Stimulated activated CD4-positive, alpha-beta T cell treated with anti-CD3 and anti-CD28 coated beads, Interleukin-4, amount 100 ng/mL, for 1 hour (primary cell): ENCODE results near the gene RELL1.

ENCODE experiments used
- DNase-seq: peaks from one replicate; pipeline ENCODE4 v3.0.0-alpha.2; 2020

The RELL1 gene

GRCh38 chr4:37686373-37687193 lies at the start of gene RELL1:
TSS of gene RELL1 (minus strand) at chr4:37686376. CDS start at chr4:37686287, 89 bp downstream.
- peak; percentile 98 for DNase-seq

GRCh38 chr4:37735578-37735977 lies 49.4 kb upstream of the RELL1 start:
- DNase-seq = no peak

- no peak for DNase-seq
These were observed 48.8 kb upstream of the RELL1 start for GRCh38 chr4:37734989-37735388.

- DNase-seq = no peak
These were observed 47.2 kb upstream of the RELL1 start for GRCh38 chr4:37733240-37733867.

- DNase-seq = no peak
These were observed 46.5 kb upstream of the RELL1 start for GRCh38 chr4:37732526-37733186.

GRCh38 chr4:37729649-37730004 lies 43.5 kb upstream of the RELL1 start:
- DNase-seq = no peak

- no peak for DNase-seq
These were observed 41.9 kb upstream of the RELL1 start for GRCh38 chr4:37728064-37728463.

- no peak for DNase-seq
These were observed 41.5 kb upstream of the RELL1 start for GRCh38 chr4:37727635-37728034.

- DNase-seq = no peak
These were observed 40.5 kb upstream of the RELL1 start for GRCh38 chr4:37726666-37727065.

GRCh38 chr4:37725718-37726117 lies 39.5 kb upstream of the RELL1 start:
- no peak for DNase-seq

- DNase-seq = no peak
These were observed 36.9 kb upstream of the RELL1 start for GRCh38 chr4:37723067-37723466.

GRCh38 chr4:37721995-37722638 lies 35.9 kb upstream of the RELL1 start:
- no peak for DNase-seq

GRCh38 chr4:37719021-37719420 lies 32.8 kb upstream of the RELL1 start:
- no peak for DNase-seq

GRCh38 chr4:37717576-37717975 lies 31.4 kb upstream of the RELL1 start:
- no peak for DNase-seq

GRCh38 chr4:37715889-37716402 lies 29.8 kb upstream of the RELL1 start:
- no peak for DNase-seq

GRCh38 chr4:37710491-37710890 lies 24.3 kb upstream of the RELL1 start:
- no peak for DNase-seq

- DNase-seq = no peak
These were observed 19.9 kb upstream of the RELL1 start for GRCh38 chr4:37706032-37706431.

- DNase-seq = no peak
These were observed 19.4 kb upstream of the RELL1 start for GRCh38 chr4:37705571-37705970.

GRCh38 chr4:37699868-37700481 lies 13.8 kb upstream of the RELL1 start:
- DNase-seq = no peak

GRCh38 chr4:37697566-37697965 lies 11.4 kb upstream of the RELL1 start:
- DNase-seq = no peak

- DNase-seq = no peak
These were observed 7.4 kb upstream of the RELL1 start for GRCh38 chr4:37693450-37694190.

GRCh38 chr4:37693030-37693429 lies 6.9 kb upstream of the RELL1 start:
- no peak for DNase-seq
